GM12865 (cell line): ENCODE measurements around the gene PPP1R2.

Source experiments
- DNase-seq: peaks from one replicate; pipeline ENCODE4 v3.0.0; 2010; ENCODE audit warnings: low read depth
- H3K4me3 ChIP-seq: 2 replicates; pipeline ENCODE4 v1.5.1; 2011; ENCODE audit warnings: mild to moderate bottlenecking, low read depth, low read length, control low read depth
- CTCF ChIP-seq: IDR thresholded peaks from 2 replicates; pipeline ENCODE4 v1.5.1; 2011; ENCODE audit warnings: low read length, control low read depth, low read depth, inconsistent platforms; ENCODE audit not compliant: insufficient read depth; ENCODE audit errors: missing control alignments

PPP1R2 gene

GRCh38 chr3:195574497-195575304, 31.6 kb upstream of the PPP1R2 start:
- H3K4me3 ChIP-seq: no peak overlapping the region
- no peak for DNase-seq
- no peak for TF ChIP-seq CTCF

- TF ChIP-seq CTCF: no peak
- DNase-seq: no peak
- H3K4me3 ChIP-seq: no peak overlapping the region
Measured at GRCh38 chr3:195573611-195574496, 30.7 kb upstream of the PPP1R2 start.

GRCh38 chr3:195571361-195571760, 28.2 kb upstream of the PPP1R2 start:
- H3K4me3 ChIP-seq: no peak overlapping the region
- TF ChIP-seq CTCF: no peak
- no peak for DNase-seq

GRCh38 chr3:195570912-195571311, 27.8 kb upstream of the PPP1R2 start:
- no peak overlapping the region for H3K4me3 ChIP-seq
- no peak for TF ChIP-seq CTCF
- no peak for DNase-seq

- no peak for DNase-seq
- H3K4me3 ChIP-seq: no peak overlapping the region
- no peak for TF ChIP-seq CTCF
Measured at GRCh38 chr3:195570344-195570743, 27.2 kb upstream of the PPP1R2 start.

- no peak overlapping the region for H3K4me3 ChIP-seq
- no peak for DNase-seq
- TF ChIP-seq CTCF: no peak
Measured at GRCh38 chr3:195568630-195569029, 25.5 kb upstream of the PPP1R2 start.

GRCh38 chr3:195566797-195567196, 23.7 kb upstream of the PPP1R2 start:
- no peak for DNase-seq
- H3K4me3 ChIP-seq: no peak overlapping the region
- no peak for TF ChIP-seq CTCF
